NT2/D1 (cell line): ENCODE measurements around the gene TREM2.

ENCODE experiments used
- SUZ12 ChIP-seq: IDR thresholded peaks from 2 replicates; pipeline ENCODE4 v1.6.1; 2011; ENCODE audit not compliant: insufficient read length, insufficient read depth; ENCODE audit errors: extremely low read depth
- YY1 ChIP-seq: IDR thresholded peaks from 2 replicates; pipeline ENCODE4 v1.6.1; 2011; ENCODE audit not compliant: insufficient read length, insufficient read depth

DNA sequence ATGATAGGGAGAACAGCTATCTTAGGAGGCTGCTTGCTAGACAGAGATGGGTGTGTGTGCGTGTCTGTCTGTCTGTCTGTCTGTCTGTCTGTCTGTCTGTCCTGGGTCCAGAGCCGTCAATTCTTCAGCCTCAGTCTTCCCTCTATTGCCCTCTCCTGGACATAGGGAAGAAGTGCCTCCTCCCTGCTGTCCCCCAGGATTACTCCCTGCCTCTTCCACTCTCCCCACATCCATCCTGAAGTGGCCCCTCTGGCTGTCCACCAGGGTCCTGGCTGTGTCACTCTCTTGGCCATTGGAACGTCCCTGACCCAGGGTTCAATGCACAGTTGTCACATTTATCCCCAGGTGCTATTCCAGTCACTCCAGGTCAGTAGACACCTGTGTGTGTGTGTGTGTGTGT lies 27.9 kb upstream of the TREM2 start:
- TF ChIP-seq YY1 (no peak), SUZ12 (no peak)
